Adrenal gland (tissue), 5 donors: Measurements from ENCODE around the gene ARPC1A.

Source experiments
- CTCF ChIP-seq, 6 experiments: fragments of 450-650 bp in 4 of 6; fragments of 200-600 bp in 2 of 6; sonication (generic) in 1 of 6; IDR thresholded peaks; 1 replicate in 5 of 6; 2 replicates in 1 of 6; pipeline versions ENCODE4 v1.5.1 to v1.8.0; 2016 to 2021; ENCODE audit warnings: antibody characterized with exemption in 6 of 6, mild to moderate bottlenecking in 2 of 6, moderate library complexity in 1 of 6
- POLR2A ChIP-seq, 2 donors: fragments of 450-650 bp; IDR thresholded peaks; one replicate each; pipeline ENCODE4 v1.6.1; 2017; ENCODE audit warnings: antibody characterized with exemption in 2 of 2, mild to moderate bottlenecking in 2 of 2, moderate library complexity in 1 of 2
- donor health status: DM: no; HTN: no; CAD: no.

- TF ChIP-seq CTCF (IDR thresholded peaks at IDR 0.05) (no peak), POLR2A (IDR thresholded peaks at IDR 0.05) (no peak)
Measured at GRCh38 chr7:99393355-99394187, 67.9 kb downstream of the ARPC1A start.
